NCI-H146 treated with DMSO at 0.1 percent for 48 hours (cell line): Measurements from ENCODE around the gene SLC41A3.
"Not testable (repeated sequence)": the region's sequence is repeated elsewhere in the genome, so short reads cannot be mapped to it uniquely, and the experiment has no call there.

ENCODE experiments used
- DNase-seq: peaks from one replicate; lab custom pipeline; 2025; ENCODE audit not compliant: unreplicated experiment; lab: John Stamatoyannopoulos, UW

Gene SLC41A3

DNA sequence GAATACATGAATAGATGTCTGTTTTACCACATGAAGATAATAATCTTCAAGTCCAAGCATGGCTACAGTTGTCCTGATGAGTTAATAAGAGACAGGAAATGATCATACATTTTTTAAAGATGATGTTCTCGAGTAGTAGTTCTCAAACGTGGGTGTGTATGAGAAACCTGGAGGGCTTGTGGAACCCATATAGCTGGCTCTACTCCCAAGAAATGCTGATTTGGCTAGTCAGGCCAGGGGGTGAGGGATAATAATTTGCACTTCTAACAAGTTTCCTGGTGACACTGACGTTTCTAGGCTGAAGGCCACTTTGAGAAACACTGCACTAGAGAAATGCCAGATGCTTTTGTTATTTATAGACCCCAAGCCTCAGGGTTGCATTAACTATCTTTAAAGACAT is 78.0 kb downstream of the SLC41A3 start:
- no peak for DNase-seq

- DNase-seq, result no peak
Measured at GRCh38 chr3:126004692-126005091, 79.2 kb downstream of the SLC41A3 start.

DNA sequence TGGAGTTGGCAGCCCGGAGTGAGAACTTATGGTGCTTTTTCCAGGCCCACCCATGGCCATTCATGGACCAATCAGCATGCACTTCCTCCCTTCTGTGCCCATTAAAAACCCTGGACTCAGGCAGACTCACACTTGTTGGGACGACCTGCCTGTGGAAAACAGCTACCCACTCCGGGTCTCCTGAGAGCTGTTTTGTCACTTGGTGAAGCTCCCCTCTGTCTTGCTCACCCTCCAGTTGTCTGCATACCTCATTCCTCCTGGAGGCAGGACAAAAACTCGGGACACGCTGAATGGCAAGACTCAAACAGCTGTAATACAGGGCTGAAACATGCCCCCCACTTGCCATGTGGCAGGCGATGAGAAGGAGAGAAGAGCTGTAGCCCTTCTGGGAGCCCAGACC is 79.7 kb downstream of the SLC41A3 start:
- DNase-seq, result no peak

- DNase-seq, result no peak
Measured at GRCh38 chr3:126003447-126004190, 80.3 kb downstream of the SLC41A3 start.

DNA sequence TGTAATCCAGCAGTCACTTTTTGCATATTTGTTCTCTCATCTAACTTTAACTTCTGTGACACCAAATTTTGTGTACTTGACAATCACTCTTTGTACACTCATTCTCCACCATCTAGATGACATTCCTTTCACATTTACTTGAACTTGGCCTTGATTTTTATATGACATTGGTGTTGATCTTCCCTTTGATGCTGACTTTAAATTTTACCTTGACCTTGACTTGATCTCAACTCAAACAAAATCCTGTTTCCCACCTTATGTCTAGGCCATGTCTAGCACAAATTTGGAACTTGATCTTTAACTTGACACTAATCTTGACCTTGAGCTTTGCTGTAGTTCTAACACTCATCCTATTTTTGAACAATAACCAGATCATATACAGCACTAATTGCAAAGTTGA is 81.7 kb downstream of the SLC41A3 start:
- DNase-seq, result no peak

DNA sequence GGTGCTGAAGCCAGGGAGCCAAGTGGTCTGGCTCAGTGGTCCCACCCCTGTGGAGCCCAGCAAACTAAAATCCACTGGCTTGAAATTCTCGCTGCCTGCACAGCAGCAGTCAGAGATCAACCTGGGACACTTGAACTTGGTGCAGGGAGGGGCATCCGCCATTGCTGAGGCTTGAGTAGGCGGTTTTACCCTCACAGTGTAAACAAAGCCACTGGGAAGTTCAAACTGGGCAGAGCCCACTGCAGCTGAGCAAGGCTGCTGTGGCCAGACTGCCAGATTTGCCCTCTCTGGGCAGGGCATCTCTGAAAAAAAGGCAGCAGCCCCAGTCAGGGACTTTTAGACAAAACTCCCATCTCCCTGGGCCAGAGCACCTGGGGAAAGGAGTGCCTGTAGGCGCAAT is 87.2 kb downstream of the SLC41A3 start:
- not testable (repeated sequence) for DNase-seq

GRCh38 chr3:125990253-125990970 is 93.5 kb downstream of the SLC41A3 start:
- peak; percentile 70 for DNase-seq

DNA sequence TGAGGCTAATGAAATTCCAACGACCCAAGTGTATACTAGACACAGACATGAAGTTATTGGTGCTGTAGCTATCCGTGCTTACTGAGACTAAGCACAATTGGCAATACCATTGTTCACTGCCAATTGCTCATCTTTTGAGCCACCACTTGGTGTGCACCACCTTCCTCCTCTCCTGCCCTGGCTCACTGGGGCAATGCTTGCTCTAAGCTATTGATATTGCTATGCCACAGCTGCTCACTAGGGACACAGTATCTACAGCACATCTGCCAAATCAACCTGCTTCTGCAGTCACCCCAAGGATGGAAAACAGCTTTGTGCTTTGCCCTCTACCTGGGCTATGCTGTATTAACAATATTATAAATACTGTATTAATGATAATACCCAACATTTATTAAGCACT is 99.0 kb downstream of the SLC41A3 start:
- DNase-seq, result not testable (repeated sequence)

DNA sequence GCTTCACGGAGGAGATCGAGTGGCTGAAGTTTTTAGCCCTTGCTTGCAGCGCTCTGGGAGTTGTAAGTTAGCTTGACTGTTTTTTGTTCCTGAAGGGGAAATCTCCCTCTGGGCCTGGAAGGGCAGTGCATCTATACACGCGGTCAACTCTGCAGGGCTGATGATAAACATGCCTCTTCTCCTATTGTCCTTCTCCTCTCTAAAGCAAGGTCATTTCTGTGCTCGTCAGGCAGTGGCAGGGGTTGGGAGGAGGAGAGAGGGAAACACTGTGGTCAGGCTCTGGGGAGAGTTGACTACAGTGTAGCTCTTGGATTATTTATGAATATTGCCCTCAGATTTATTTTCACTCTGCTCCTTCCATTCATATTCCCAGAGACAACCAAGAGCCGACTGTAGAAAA is 106.8 kb downstream of the SLC41A3 start:
- not testable (repeated sequence) for DNase-seq

DNA sequence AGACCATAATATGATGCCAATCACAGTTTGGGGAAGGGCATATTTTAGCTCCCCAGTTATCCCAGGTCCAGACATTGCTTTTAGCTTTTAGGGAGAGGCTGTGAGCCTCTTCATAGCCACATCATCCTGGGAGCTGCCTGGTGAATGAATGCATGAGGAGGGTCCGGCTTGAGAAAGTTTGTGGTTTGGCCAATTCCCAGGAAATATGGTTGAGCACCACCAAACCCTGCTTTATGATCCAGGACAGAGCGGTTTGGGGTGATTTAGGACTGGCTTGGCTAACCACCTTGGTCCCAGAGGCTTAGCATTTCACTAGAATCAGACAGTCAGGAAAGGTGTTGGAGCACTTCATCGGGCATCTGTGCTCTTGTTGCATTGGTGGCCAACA is 107.9 kb downstream of the SLC41A3 start:
- DNase-seq, result not testable (repeated sequence)

DNA sequence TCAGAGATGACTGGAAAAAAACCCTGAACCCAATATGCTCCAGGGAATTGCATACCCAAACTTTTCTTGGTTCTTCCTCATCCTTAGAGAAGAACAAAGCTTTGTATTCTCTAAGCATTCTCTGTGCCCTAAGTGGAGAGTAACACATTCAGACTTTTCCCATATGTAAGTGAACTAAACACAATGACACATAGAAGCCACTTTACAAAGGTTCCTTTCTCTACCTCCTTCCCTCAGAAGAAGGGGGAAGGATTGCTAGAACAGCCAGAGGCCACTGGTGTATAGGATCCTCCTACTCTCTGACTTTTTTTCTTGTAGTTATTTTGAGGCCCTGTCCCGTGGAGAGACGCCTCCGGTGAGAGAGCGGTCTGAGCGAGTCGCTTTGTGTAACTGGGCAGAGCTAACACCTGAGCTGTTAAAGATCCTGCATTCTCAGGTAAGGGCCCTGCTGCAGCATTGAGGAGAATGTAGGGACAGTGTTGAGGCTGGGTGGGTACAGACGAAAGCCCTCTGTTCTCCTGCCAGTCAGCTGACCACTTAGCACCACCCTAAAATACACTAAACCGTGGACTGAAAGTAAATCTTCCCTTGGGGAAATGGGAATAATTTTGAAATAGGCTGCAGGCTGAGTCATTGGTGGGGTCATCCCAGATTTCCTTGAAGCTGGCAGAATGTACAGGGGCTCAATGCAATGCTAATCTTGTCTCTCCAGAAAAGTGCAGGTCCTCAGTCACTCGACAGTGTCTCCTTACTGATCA is 108.5 kb downstream of the SLC41A3 start:
- not testable (repeated sequence) for DNase-seq

GRCh38 chr3:125971997-125972944 is 111.7 kb downstream of the SLC41A3 start:
- DNase-seq, result peak; percentile 69

GRCh38 chr3:125968701-125969592 is 115.0 kb downstream of the SLC41A3 start, which contains the start of gene ROPN1B:
Gene ROPN1B (plus strand): TSS chr3:125969178. CDS start chr3:125972055, 2,877 bp downstream.
- not testable (repeated sequence) for DNase-seq

- DNase-seq, result not testable (repeated sequence)
Measured at GRCh38 chr3:125968121-125968520, 115.8 kb downstream of the SLC41A3 start.

- peak; percentile 97 for DNase-seq
Measured at GRCh38 chr3:125967156-125967555, 116.8 kb downstream of the SLC41A3 start.

GRCh38 chr3:125965505-125965904 is 118.4 kb downstream of the SLC41A3 start:
- no peak for DNase-seq

GRCh38 chr3:125963834-125964233 is 120.1 kb downstream of the SLC41A3 start:
- DNase-seq, result not testable (repeated sequence)

DNA sequence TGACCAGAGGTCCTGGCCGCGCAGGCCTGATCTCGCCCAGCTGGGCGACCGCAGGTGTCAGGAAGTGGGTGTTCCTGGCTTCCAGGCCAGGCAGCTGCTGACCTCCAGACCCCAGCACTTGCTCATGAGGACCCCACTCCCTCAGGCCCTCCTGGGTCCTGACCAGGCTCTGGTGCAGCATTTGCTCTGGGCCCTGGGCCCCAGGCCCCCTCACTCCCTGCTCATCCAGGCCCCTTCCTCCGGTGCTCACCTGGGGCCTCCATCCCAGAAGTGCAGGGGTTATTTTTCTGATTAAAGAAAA is 122.7 kb downstream of the SLC41A3 start:
- no peak for DNase-seq

- DNase-seq, result no peak
Measured at GRCh38 chr3:125960456-125961288, 123.3 kb downstream of the SLC41A3 start.
